ENCODE results near the gene EEA1.

Gene EEA1

DNA sequence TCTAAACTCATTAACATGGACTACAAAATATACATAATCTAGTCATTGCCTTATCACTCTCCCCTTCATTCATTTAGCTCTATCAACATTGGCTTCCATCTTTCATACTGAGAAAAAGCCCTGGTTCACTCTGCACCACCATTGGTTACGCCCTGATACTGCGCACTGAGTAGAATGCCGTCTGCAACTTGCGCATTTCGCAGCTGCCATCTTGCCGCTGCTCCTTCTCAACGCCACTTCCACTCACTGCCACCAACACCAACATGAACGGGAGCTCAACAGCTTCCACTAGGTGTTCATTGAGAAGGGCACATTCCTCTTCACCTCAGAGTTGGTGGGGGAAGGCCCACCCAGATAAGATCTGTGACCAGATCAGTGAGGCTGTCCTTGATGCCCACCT, 71.3 kb downstream of the EEA1 start:
- Histone ChIP-seq H3K9me3 (ENCODE audit: insufficient read depth, low read length) (no peaks in the 10 kb centered on the region), H3K9ac (ENCODE audit: low read length) (no peak overlapping the region), H4K20me1 (ENCODE audit: low read depth, low read length) (no peaks in the 10 kb centered on the region), H2AFZ (ENCODE audit: low read depth, low read length, severe bottlenecking) (no peak overlapping the region), H3F3A (ENCODE audit: insufficient read depth) (no peaks in the 10 kb centered on the region), H3K4me3 (ENCODE audit: insufficient read depth, low read length, poor library complexity, severe bottlenecking) (no peak overlapping the region), H3K36me3 (ENCODE audit: low read length) (peaks cover 11% of the 10 kb centered on the region; the same call in 1 of the 2 replicates), H3K9me2 (replicated peaks; ENCODE audit: insufficient read depth, low read length) (no peaks in the 10 kb centered on the region), H3K27me3 (ENCODE audit: low read length) (no peaks in the 10 kb centered on the region), H3K4me2 (ENCODE audit: low read depth, low read length, poor library complexity, severe bottlenecking) (no peak overlapping the region), H3K79me2 (ENCODE audit: insufficient read depth, low read length) (no peaks in the 10 kb centered on the region), H3K27ac (ENCODE audit: low read depth, low read length) (no peak overlapping the region)
- TF ChIP-seq, protein P1, sequence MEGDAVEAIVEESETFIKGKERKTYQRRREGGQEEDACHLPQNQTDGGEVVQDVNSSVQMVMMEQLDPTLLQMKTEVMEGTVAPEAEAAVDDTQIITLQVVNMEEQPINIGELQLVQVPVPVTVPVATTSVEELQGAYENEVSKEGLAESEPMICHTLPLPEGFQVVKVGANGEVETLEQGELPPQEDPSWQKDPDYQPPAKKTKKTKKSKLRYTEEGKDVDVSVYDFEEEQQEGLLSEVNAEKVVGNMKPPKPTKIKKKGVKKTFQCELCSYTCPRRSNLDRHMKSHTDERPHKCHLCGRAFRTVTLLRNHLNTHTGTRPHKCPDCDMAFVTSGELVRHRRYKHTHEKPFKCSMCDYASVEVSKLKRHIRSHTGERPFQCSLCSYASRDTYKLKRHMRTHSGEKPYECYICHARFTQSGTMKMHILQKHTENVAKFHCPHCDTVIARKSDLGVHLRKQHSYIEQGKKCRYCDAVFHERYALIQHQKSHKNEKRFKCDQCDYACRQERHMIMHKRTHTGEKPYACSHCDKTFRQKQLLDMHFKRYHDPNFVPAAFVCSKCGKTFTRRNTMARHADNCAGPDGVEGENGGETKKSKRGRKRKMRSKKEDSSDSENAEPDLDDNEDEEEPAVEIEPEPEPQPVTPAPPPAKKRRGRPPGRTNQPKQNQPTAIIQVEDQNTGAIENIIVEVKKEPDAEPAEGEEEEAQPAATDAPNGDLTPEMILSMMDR (IDR thresholded peaks at IDR 0.05; ENCODE audit: insufficient read depth, low read length, poor library complexity, severe bottlenecking): no peak
- no peak for TF ChIP-seq EZH2phosphoT487 (conservative IDR thresholded peaks at IDR 0.05; ENCODE audit: low read length)

DNA sequence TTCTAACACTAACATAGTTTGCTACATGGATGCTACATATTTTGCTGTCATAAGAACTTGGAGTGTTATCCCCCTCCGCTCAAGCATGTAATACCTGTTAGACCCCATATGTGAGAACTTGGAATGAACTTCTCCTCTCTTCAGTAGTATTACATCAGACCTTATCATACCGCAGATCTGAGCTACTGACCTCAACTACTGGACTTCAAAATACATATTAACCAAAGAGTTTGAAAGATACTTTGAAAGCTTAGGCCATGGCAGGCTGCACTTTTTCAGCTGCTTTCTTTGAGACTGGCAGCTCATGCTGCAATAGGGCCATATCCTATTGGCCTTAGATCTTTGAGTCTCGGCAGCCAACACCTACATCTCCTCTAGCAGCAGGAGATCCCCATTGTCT, 74.8 kb downstream of the EEA1 start:
- no peaks in the 10 kb centered on the region for H3F3A ChIP-seq (ENCODE audit: insufficient read depth)
- no peak overlapping the region for H3K9ac ChIP-seq (ENCODE audit: low read length)
- no peak overlapping the region for H3K4me3 ChIP-seq (ENCODE audit: insufficient read depth, low read length, poor library complexity, severe bottlenecking)
- H3K4me2 ChIP-seq (ENCODE audit: low read depth, low read length, poor library complexity, severe bottlenecking): no peak overlapping the region
- no peak overlapping the region for H2AFZ ChIP-seq (ENCODE audit: low read depth, low read length, severe bottlenecking)
- H3K79me2 ChIP-seq (ENCODE audit: insufficient read depth, low read length): no peaks in the 10 kb centered on the region
- no peaks in the 10 kb centered on the region for H4K20me1 ChIP-seq (ENCODE audit: low read depth, low read length)
- no peak overlapping the region for H3K27ac ChIP-seq (ENCODE audit: low read depth, low read length)
- no peaks in the 10 kb centered on the region for H3K9me2 ChIP-seq (replicated peaks; ENCODE audit: insufficient read depth, low read length)
- TF ChIP-seq, protein P1 (IDR thresholded peaks at IDR 0.05; ENCODE audit: insufficient read depth, low read length, poor library complexity, severe bottlenecking): no peak
- TF ChIP-seq EZH2phosphoT487 (conservative IDR thresholded peaks at IDR 0.05; ENCODE audit: low read length): no peak
- peaks cover 38% of the 10 kb centered on the region for H3K36me3 ChIP-seq (ENCODE audit: low read length)
- no peaks in the 10 kb centered on the region for H3K9me3 ChIP-seq (ENCODE audit: insufficient read depth, low read length)
- H3K27me3 ChIP-seq (ENCODE audit: low read length): no peaks in the 10 kb centered on the region

DNA sequence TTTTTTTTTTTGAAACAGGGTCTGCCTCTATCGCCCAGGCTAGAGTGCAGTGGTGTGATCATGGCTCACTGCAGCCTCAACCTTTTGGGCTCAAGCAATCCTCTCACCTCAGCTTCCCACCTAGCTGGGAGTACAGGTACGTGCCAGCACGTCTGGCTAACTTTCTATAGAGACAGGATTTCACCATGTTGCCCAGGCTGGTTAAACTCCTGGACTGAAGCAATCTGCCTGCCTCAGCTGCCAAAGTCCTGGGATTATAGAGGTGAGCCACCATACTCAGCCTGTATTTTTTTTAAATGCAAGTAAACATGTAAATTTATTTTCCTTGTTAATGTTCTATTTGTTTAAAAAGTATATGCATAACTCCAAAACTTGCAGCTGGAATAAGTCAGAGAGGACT, 80.4 kb downstream of the EEA1 start:
- Histone ChIP-seq H3K27ac (ENCODE audit: low read depth, low read length) (no peak overlapping the region), H2AFZ (ENCODE audit: low read depth, low read length, severe bottlenecking) (no peak overlapping the region), H3K79me2 (ENCODE audit: insufficient read depth, low read length) (no peaks in the 10 kb centered on the region), H3F3A (ENCODE audit: insufficient read depth) (no peaks in the 10 kb centered on the region), H3K4me2 (ENCODE audit: low read depth, low read length, poor library complexity, severe bottlenecking) (no peak overlapping the region), H3K4me3 (ENCODE audit: insufficient read depth, low read length, poor library complexity, severe bottlenecking) (no peak overlapping the region), H3K27me3 (ENCODE audit: low read length) (no peaks in the 10 kb centered on the region), H4K20me1 (ENCODE audit: low read depth, low read length) (no peaks in the 10 kb centered on the region; the same call in 1 of the 2 replicates), H3K36me3 (ENCODE audit: low read length) (peaks cover 39% of the 10 kb centered on the region), H3K9ac (ENCODE audit: low read length) (no peak overlapping the region), H3K9me2 (replicated peaks; ENCODE audit: insufficient read depth, low read length) (no peaks in the 10 kb centered on the region), H3K9me3 (ENCODE audit: insufficient read depth, low read length) (no peaks in the 10 kb centered on the region)
- TF ChIP-seq, protein P1 (IDR thresholded peaks at IDR 0.05; ENCODE audit: insufficient read depth, low read length, poor library complexity, severe bottlenecking): no peak
- TF ChIP-seq EZH2phosphoT487 (conservative IDR thresholded peaks at IDR 0.05; ENCODE audit: low read length): no peak
